H9 (cell line): Measurements from ENCODE around the gene VRK1. TPM values are rescaled to one million over a fixed set of nuclear protein-coding genes. Genes with fewer than 3 reads are reported as not detected.

Experiments used
- DNase-seq: peaks from one replicate; pipeline ENCODE4 v3.0.0-alpha.2; 2017
- H2AFZ ChIP-seq: one replicate; pipeline ENCODE4 v1.6.1; 2013; ENCODE audit warnings: mild to moderate bottlenecking, low read length, control low read depth, moderate library complexity
- H2AK5ac ChIP-seq: 2 replicates; pipeline ENCODE4 v1.6.1; 2013; ENCODE audit warnings: low read length, control low read depth, mixed read lengths; ENCODE audit not compliant: insufficient read length
- H2BK120ac ChIP-seq: one replicate; pipeline ENCODE4 v1.6.1; 2013; ENCODE audit warnings: low read depth, mild to moderate bottlenecking, low read length, control low read depth, inconsistent platforms; ENCODE audit not compliant: poor library complexity, severe bottlenecking
- H2BK12ac ChIP-seq: 2 replicates; pipeline ENCODE4 v1.6.1; 2013; ENCODE audit warnings: low read length, control low read depth, mixed read lengths, low read depth; ENCODE audit not compliant: insufficient read length
- H2BK15ac ChIP-seq: 2 replicates; pipeline ENCODE4 v1.6.1; 2013; ENCODE audit warnings: low read depth, low read length, control low read depth
- H2BK20ac ChIP-seq: one replicate; pipeline ENCODE4 v1.6.1; 2013; ENCODE audit warnings: low read depth, mild to moderate bottlenecking, low read length, control low read depth, inconsistent platforms; ENCODE audit not compliant: poor library complexity, severe bottlenecking
- H2BK5ac ChIP-seq: 2 replicates; pipeline ENCODE4 v1.6.1; 2013; ENCODE audit warnings: low read length, control low read depth, mixed read lengths; ENCODE audit not compliant: insufficient read length
- H3K14ac ChIP-seq: 2 replicates; pipeline ENCODE4 v1.6.1; 2013; ENCODE audit warnings: low read length, control low read depth; ENCODE audit not compliant: insufficient read depth
- H3K18ac ChIP-seq: 2 replicates; pipeline ENCODE4 v1.6.1; 2013; ENCODE audit warnings: low read depth, mild to moderate bottlenecking, mixed read lengths, low read length, control low read depth; ENCODE audit not compliant: insufficient read length
- H3K23ac ChIP-seq: 2 replicates; pipeline ENCODE4 v1.6.1; 2013; ENCODE audit warnings: low read length, control low read depth, mixed read lengths, low read depth; ENCODE audit not compliant: insufficient read length
- H3K23me2 ChIP-seq: 2 replicates; pipeline ENCODE4 v1.6.1; 2013; ENCODE audit warnings: low read depth, mild to moderate bottlenecking, mixed read lengths, low read length, control low read depth; ENCODE audit not compliant: insufficient read length, poor library complexity, severe bottlenecking
- H3K27ac ChIP-seq: 2 replicates; pipeline ENCODE4 v1.5.1; 2013; ENCODE audit warnings: low read length, control low read depth, mixed read lengths, low read depth; ENCODE audit not compliant: insufficient read length
- H3K27me3 ChIP-seq: 2 replicates; pipeline ENCODE4 v1.6.1; 2013; ENCODE audit warnings: low read length, control low read depth, inconsistent platforms; ENCODE audit not compliant: insufficient read depth
- H3K4ac ChIP-seq: 2 replicates; pipeline ENCODE4 v1.6.1; 2013; ENCODE audit warnings: low read depth, mild to moderate bottlenecking, control low read depth, inconsistent platforms, low read length, moderate library complexity
- H3K4me1 ChIP-seq: 2 replicates; pipeline ENCODE4 v1.6.1; 2013; ENCODE audit warnings: low read length, control low read depth, inconsistent platforms; ENCODE audit not compliant: insufficient read depth
- H3K4me2 ChIP-seq: 2 replicates; pipeline ENCODE4 v1.6.1; 2013; ENCODE audit warnings: low read length, control low read depth, mixed read lengths; ENCODE audit not compliant: insufficient read length, insufficient read depth
- H3K56ac ChIP-seq: 2 replicates; pipeline ENCODE4 v1.6.1; 2013; ENCODE audit warnings: low read depth, mild to moderate bottlenecking, mixed read lengths, low read length, control low read depth; ENCODE audit not compliant: insufficient read length
- H3K79me1 ChIP-seq: 2 replicates; pipeline ENCODE4 v1.6.1; 2013; ENCODE audit warnings: low read depth, mild to moderate bottlenecking, moderate library complexity, low read length, control low read depth, inconsistent platforms; ENCODE audit not compliant: insufficient read depth, poor library complexity, severe bottlenecking
- H3K79me2 ChIP-seq: 2 replicates; pipeline ENCODE4 v1.6.1; 2013; ENCODE audit warnings: low read length, control low read depth, inconsistent platforms; ENCODE audit not compliant: insufficient read depth
- H3K9ac ChIP-seq: 2 replicates; pipeline ENCODE4 v1.6.1; 2013; ENCODE audit warnings: low read length, control low read depth, mixed read lengths; ENCODE audit not compliant: insufficient read length; ENCODE audit errors: extremely low read depth
- H3K9me3 ChIP-seq: one replicate; pipeline ENCODE4 v1.6.1; 2013; ENCODE audit warnings: low read depth, low read length, inconsistent platforms; ENCODE audit not compliant: control insufficient read depth
- H3T11ph ChIP-seq: one replicate; pipeline ENCODE4 v1.6.1; 2013; ENCODE audit warnings: mild to moderate bottlenecking, low read length, control low read depth, inconsistent platforms
- H4K20me1 ChIP-seq: one replicate; pipeline ENCODE4 v1.6.1; 2013; ENCODE audit not compliant: control insufficient read depth, insufficient read length, insufficient read depth
- H4K5ac ChIP-seq: 2 replicates; pipeline ENCODE4 v1.6.1; 2013; ENCODE audit warnings: low read depth, mild to moderate bottlenecking, mixed read lengths, low read length, control low read depth; ENCODE audit not compliant: insufficient read length
- H4K8ac ChIP-seq: replicated peaks from 2 replicates; pipeline ENCODE4 v1.6.1; 2013; ENCODE audit warnings: low read length, control low read depth, mixed read lengths, low read depth; ENCODE audit not compliant: insufficient read length
- H4K91ac ChIP-seq: 2 replicates; pipeline ENCODE4 v1.6.1; 2013; ENCODE audit warnings: low read depth, mild to moderate bottlenecking, moderate library complexity, mixed read lengths, low read length, control low read depth; ENCODE audit not compliant: insufficient read length
- H3K27ac Mint-ChIP-seq, 3 experiments: 2 replicates in 2 of 3; 3 replicates in 1 of 3; pipeline ENCODE4 v1.8.0; 2020 to 2021; ENCODE audit warnings: mixed read lengths in 3 of 3, mild to moderate bottlenecking in 1 of 3, moderate library complexity in 1 of 3
- H3K27me3 Mint-ChIP-seq: 2 replicates; pipeline ENCODE4 v1.8.0; 2021; ENCODE audit warnings: low read depth, mild to moderate bottlenecking, moderate library complexity, mixed read lengths
- H3K36me3 Mint-ChIP-seq, 3 experiments: 2 replicates in 2 of 3; 3 replicates in 1 of 3; pipeline ENCODE4 v1.8.0; 2020 to 2021; ENCODE audit warnings: low read depth in 3 of 3, mixed read lengths in 3 of 3; ENCODE audit not compliant: insufficient read depth in 1 of 3
- H3K4me1 Mint-ChIP-seq, 2 experiments: 2 replicates each; pipeline ENCODE4 v1.8.0; 2020; ENCODE audit warnings: mixed read lengths in 2 of 2
- H3K4me3 Mint-ChIP-seq, 2 experiments: 2 replicates in 1 of 2; 3 replicates in 1 of 2; pipeline ENCODE4 v1.8.0; 2020 to 2021; ENCODE audit warnings: mild to moderate bottlenecking in 2 of 2, mixed read lengths in 2 of 2, moderate library complexity in 1 of 2
- H3K9me3 Mint-ChIP-seq, 2 experiments: 2 replicates in 1 of 2; 3 replicates in 1 of 2; pipeline ENCODE4 v1.8.0; 2020; ENCODE audit warnings: mild to moderate bottlenecking in 2 of 2, mixed read lengths in 2 of 2, moderate library complexity in 1 of 2
- WGBS: extraction: QIAGEN DNeasy Blood & Tissue Kit; methylation state at CpG from one replicate; pipeline ENCODE4 v1.1.7; 2013; ENCODE audit warnings: missing lambda C conversion rate, low lambda C conversion rate, mixed read lengths; ENCODE audit not compliant: insufficient read length; ENCODE audit errors: extremely low coverage; 5-methylcytosine and 5-hydroxymethylcytosine counted together
- total RNA-seq: library from RNA; stranded (reverse); gene quantifications from 2 replicates; pipeline ENCODE4 v1.2.1, GENCODE V29; 2021
- TF ChIP-seq, protein P1 (sequence below): fragments of 200-600 bp; sonication (generic); conservative IDR thresholded peaks from 3 replicates; pipeline ENCODE4 v1.8.0; 2021; ENCODE audit warnings: antibody characterized with exemption, mild to moderate bottlenecking

The VRK1 gene
- total RNA-seq, 1 experiment from 2014 or later: 55.7 TPM

GRCh38 chr14:96756745-96757144 lies 40.4 kb upstream of the VRK1 start:
- Histone ChIP-seq H3K27me3 (no peaks in the 10 kb centered on the region), H3K23ac (no peak overlapping the region), H3K79me2 (no peaks in the 10 kb centered on the region), H3K9me3 (no peaks in the 10 kb centered on the region), H2BK15ac (no peak overlapping the region), H3T11ph (no peak overlapping the region), H2BK20ac (no peak overlapping the region), H4K20me1 (no peaks in the 10 kb centered on the region), H2BK120ac (no peak overlapping the region), H4K5ac (no peak overlapping the region), H4K8ac (no peak overlapping the region), H3K18ac (no peak overlapping the region), H3K56ac (no peak overlapping the region), H2BK12ac (no peak overlapping the region), H2AK5ac (no peak overlapping the region), H4K91ac (no peak overlapping the region), H2BK5ac (no peak overlapping the region), H3K27ac (no peak overlapping the region), H3K4me2 (no peak overlapping the region), H3K79me1 (no peaks in the 10 kb centered on the region), H3K14ac (no peak overlapping the region), H3K4me1 (no peaks in the 10 kb centered on the region), H3K23me2 (no peaks in the 10 kb centered on the region), H3K4ac (no peak overlapping the region), H2AFZ (no peak overlapping the region), H3K9ac (no peak overlapping the region)
- no peak for DNase-seq
- WGBS: no CpG with 5 or more reads among the region's 5 CpGs
- Mint-ChIP-seq H3K27ac (no peak overlapping the region), H3K9me3 (no peaks in the 10 kb centered on the region), H3K4me3 (no peak overlapping the region), H3K4me1 (peaks cover 8 to 21% of the 10 kb centered on the region in 2 experiments), H3K27me3 (peaks cover 17% of the 10 kb centered on the region), H3K36me3 (no peaks in the 10 kb centered on the region)
- TF ChIP-seq, protein P1, sequence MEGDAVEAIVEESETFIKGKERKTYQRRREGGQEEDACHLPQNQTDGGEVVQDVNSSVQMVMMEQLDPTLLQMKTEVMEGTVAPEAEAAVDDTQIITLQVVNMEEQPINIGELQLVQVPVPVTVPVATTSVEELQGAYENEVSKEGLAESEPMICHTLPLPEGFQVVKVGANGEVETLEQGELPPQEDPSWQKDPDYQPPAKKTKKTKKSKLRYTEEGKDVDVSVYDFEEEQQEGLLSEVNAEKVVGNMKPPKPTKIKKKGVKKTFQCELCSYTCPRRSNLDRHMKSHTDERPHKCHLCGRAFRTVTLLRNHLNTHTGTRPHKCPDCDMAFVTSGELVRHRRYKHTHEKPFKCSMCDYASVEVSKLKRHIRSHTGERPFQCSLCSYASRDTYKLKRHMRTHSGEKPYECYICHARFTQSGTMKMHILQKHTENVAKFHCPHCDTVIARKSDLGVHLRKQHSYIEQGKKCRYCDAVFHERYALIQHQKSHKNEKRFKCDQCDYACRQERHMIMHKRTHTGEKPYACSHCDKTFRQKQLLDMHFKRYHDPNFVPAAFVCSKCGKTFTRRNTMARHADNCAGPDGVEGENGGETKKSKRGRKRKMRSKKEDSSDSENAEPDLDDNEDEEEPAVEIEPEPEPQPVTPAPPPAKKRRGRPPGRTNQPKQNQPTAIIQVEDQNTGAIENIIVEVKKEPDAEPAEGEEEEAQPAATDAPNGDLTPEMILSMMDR: no peak
